HG02852 (cell line): ENCODE data around the gene EIF2S1.
A peak's percentile ranks its signal among the peaks of the same experiment; 100 is the strongest.
"Not testable (repeated sequence)": the region's sequence is repeated elsewhere in the genome, so short reads cannot be mapped to it uniquely, and the experiment has no call there.

Source experiments
- ATAC-seq: cut with Tn5 transposase; IDR thresholded peaks from one replicate; pipeline ENCODE4 v1.9.1; 2021; ENCODE audit warnings: mild to moderate bottlenecking, moderate library complexity; ENCODE audit not compliant: unreplicated experiment

EIF2S1 gene

DNA sequence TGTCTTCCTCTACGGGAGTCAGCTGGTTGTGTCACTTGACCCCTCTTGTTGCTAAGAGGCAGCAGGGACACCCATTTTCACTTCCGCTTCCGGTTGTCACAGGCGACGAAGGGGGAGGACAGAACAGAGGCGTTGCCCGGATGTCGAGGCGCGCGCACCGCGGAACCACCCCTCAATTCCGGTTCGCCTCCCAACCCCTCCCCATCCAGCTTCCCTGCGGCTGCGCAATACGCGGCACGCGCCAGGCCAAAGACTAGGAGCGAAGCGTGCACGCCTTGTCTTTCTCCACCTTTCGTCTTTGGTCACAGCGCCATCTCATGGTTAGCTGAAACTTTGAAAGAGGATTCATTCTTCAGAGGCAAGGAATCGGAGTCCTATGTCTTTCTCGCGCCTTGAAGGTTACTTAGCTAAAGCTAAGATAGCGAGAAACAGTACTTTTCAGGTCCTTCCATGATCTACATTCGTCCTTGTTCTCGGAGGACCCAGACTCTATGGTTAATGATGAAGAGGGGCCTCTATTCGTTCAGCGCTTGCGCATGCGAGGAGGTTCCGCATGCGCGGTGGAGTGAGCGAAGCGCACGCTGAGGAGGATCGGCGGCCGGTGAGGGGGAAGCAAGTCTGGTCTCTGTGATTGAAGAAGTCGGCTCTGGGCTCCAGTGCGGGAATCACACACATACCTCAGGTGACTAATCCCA, at the start of gene EIF2S1, which contains the start of gene ATP6V1D:
EIF2S1 (plus strand) TSS at position 554 of the 695 bp plus-strand sequence. CDS start 4,440 bp downstream, outside the sequence.
ATP6V1D (minus strand) TSS at position 30 of the 695 bp plus-strand sequence. CDS start 106 bp downstream, outside the sequence.
- peak; percentile 89 for ATAC-seq

- ATAC-seq = no peak
Observed at GRCh38 chr14:67311868-67312267, 48.3 kb upstream of the EIF2S1 start.

DNA sequence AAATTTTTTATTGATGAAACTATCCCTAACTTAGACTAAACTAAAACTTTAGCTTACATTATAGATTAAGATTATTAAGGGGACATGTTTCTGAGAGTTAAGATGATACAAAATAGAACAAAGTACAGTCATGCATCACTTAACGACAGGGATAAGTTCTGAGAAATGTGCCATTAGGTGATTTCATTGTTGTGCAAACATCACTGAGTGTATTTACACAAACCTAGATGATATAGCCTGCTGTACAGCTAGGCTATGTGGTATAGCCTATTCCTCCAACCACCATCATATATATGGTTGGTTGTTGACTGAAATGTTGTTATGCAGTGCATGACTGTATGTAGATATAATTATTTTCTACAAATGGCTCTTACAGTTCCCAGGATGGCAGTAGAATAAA, 47.0 kb upstream of the EIF2S1 start:
- ATAC-seq = no peak

DNA sequence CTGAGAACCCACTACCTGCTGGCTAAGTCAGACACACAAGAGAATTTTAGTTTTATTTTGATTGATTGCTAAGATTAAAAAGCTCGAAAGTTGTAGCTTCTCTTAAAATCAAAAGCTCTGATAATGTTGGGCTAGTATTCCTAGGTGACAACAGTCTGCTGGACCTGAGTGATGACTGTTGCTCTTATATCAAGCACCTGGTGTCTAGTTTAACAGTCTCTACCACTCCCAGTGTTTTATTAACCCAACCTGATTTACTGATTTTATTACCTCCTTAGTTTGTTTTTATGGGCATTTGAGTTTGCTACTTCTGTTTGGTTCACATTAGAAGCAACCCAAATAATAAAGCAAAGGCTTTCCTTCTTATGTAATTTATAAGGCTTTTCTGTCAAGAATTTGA, 42.3 kb upstream of the EIF2S1 start:
- no peak for ATAC-seq

DNA sequence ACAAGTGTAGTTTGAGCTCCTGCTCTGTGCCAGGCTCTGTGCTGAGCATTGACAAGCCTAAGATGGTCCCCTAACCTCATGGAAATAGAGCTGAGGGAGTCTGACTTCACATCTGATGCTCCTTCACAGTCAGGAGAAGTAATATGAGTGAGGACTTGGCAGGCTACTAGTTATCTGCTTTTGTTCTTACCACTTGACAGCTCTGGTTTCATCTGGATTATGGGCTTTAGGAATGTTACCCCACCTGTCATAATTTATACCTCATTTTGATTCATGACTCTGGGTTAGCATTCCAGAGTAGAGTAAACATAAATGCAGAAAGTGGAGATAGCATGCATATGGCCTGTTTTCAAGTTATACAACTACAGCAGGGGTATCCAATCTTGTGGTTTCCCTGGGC, 41.0 kb upstream of the EIF2S1 start:
- ATAC-seq = no peak

GRCh38 chr14:67329666-67330065, 30.5 kb upstream of the EIF2S1 start:
- not testable (repeated sequence) for ATAC-seq

GRCh38 chr14:67331368-67332125, 28.6 kb upstream of the EIF2S1 start:
- no peak for ATAC-seq

GRCh38 chr14:67332468-67332867, 27.7 kb upstream of the EIF2S1 start:
- ATAC-seq = no peak

- no peak for ATAC-seq
Observed at GRCh38 chr14:67335781-67336180, 24.3 kb upstream of the EIF2S1 start.

DNA sequence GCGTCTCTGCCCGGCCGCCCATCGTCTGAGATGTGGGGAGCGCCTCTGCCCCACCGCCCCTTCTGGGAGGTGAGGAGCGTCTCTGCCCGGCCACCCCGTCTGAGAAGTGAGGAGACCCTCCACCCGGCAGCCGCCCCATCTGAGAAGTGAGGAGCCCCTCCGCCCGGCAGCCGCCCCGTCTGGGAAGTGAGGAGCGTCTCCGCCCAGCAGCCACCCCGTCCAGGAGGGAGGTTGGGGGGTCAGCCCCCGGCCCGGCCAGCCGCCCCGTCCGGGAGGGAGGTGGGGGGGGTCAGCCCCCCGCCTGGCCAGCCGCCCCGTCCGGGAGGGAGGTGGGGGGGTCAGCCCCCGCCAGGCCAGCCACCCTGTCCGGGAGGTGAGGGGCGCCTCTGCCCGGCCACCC, 18.9 kb upstream of the EIF2S1 start:
- not testable (repeated sequence) for ATAC-seq

DNA sequence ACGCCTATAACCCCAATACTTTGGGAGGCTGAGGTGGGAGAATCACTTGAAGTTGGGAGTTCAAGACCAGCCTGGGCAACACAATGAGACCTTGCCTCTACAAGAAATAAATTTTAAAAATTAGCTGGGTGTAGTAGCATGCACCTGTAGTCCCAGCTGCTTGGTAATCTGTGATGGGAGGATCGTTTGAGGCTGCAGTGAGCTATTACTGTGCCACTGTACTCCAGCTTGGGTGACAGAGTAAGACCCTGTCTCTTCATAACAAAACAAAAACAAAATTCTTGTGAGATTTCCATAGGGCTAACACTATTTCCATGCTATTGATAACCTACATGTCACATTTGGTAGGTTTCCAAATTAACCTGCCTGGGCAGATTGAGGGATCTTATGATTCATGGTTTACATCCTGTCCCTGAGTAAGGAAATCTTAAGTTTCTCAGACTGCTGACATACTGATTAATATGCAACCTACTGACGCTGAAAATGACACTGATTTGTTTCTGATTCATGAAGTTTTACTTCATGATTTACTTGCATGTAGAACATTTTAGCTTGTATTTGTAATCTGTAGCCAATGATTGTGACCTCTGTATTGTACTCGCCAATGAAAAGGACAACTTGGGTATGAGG, 16.4 kb upstream of the EIF2S1 start:
- no peak for ATAC-seq

GRCh38 chr14:67345583-67345982, 14.5 kb upstream of the EIF2S1 start:
- no peak for ATAC-seq

- no peak for ATAC-seq
Observed at GRCh38 chr14:67352055-67352454, 8.1 kb upstream of the EIF2S1 start.

DNA sequence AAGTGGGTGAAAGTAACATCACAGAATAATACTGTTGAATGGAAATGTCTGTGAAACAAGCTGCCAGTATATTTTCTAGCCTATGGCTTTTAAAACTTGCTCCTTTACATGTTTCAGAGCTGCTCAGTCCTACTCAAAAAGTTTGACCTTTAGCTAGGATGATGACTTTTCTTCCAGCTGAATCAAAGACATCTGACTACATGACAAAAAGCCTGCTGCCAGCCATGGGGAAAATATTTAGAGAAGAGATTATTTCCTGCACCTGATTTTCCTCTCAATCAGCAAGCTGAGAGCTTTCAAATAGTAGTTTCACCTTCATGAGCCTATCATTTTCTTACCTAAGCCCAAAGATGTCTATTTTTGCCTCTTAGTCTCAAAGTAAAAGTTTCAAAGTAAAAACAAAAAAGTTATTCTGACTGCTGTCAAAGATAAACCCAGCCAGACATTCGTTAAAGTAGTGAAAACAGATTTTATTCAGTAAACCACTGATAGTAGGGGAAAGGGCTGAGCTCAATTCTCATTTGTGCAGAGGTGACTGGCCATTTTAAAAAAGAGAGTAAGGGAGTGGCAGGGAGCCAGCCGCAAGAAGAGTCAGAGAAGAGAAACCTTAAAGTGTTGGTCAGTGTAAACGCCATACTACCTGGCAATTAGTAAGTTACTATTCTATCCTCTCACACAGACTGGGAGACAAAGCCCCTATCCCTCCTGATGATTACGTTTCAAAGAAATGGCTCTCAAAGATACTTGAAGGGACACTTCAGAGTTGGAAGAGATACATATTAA, 2.8 kb upstream of the EIF2S1 start:
- no peak for ATAC-seq

- ATAC-seq = no peak
Observed at GRCh38 chr14:67357969-67358354, 2.2 kb upstream of the EIF2S1 start.

DNA sequence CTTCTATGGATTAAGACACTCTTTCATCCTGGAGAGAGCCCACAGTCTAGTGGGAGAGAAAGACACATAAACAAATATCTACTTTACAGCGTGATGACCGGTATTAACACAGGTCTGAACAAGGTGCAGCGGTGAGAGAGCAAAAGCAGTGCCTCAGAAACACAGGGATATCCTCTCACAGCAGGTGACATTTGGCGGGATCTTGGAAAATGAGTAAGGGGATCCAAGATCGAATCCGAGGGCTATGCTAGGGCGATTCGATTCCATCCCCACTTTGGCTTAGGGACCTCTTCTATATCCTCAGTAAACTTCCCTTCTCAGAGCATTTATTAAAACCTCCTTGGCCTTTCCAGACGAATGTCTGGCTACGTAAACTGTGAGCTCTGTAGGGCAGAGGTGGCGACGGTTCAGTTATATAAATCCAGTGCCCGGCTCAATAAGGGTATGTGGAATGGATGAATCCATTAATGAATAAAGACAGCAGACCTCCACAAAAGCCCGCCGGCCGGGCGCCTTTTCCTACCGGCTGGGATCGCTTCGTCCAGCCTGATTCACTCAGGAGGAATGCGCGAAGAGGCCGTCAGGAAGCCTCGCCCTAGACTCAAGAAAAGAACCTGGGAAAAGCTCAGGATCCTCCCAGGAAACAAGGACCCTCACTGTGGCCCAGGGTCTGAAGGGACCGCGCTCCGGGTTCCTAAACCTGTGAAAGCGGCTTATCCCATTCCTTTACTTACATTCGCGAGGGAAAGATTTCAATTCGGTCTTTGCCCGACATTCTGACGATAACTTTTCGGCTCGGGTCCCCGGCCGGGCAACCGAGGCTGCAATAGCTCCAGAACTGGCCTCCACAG, 979 bp upstream of the EIF2S1 start:
- ATAC-seq = peak; percentile 3

DNA sequence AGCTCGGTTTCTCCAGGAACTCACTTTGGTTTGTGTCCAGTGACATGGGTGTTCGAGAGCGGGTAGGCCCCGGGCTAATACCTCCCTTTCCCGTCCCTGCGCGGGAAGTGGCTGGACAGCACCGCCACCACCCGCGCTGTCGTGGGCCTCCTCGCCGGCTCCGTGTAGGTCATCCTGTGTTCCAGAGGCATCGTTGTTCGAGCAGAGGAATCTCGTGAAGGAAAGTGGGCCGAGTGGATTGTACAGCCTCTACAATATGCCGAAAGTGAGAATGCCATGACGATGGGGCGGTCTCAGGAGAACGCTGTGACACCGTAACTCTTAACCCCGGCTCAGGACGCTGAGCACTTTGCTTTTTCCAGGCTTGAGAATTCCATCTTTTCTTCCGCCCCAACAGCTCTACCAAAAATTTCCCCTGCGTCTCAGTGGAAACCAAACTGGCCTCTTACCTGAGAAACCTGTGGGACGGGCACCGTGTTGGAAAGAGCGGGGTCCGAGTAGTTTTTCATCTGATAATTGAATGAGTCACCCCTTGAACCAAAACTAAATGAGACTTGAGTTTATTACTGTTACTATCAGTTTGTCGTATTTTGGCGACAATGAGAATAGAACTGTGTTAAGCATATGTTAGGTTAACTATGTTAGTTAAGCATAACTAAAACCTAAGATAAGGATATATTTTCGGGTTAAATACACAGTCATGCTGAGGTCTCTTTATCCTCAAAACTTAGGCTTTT, 510 bp downstream of the EIF2S1 start:
- peak; percentile 26 for ATAC-seq

- no peak for ATAC-seq
Observed at GRCh38 chr14:67365476-67365875, 5.3 kb downstream of the EIF2S1 start.

- ATAC-seq = no peak
Observed at GRCh38 chr14:67370830-67371229, 10.7 kb downstream of the EIF2S1 start.
